Astrocyte of the cerebellum (primary cell): ENCODE measurements around the gene TGFB1I1.
A peak's percentile ranks its signal among the peaks of the same experiment; 100 is the strongest.
"Not testable (repeated sequence)": the region's sequence is repeated elsewhere in the genome, so short reads cannot be mapped to it uniquely, and the experiment has no call there.

ENCODE experiments used
- DNase-seq: peaks from one replicate; pipeline ENCODE4 v3.0.0-alpha.2; 2011; ENCODE audit warnings: low read depth
- H3K4me3 ChIP-seq: 2 replicates; pipeline ENCODE4 v1.5.1; 2011; ENCODE audit warnings: mild to moderate bottlenecking, low read depth, low read length, moderate library complexity
- CTCF ChIP-seq: IDR thresholded peaks from 2 replicates; pipeline ENCODE4 v1.5.1; 2012; ENCODE audit warnings: low read length, low read depth, moderate library complexity, mild to moderate bottlenecking; ENCODE audit errors: missing control alignments
- in situ Hi-C: cut with HindIII; loops from 2 replicates; pipeline ENCODE4 v1.10.0; 2017; ENCODE audit warnings: low sequenced_read_pairs

The TGFB1I1 gene

DNA sequence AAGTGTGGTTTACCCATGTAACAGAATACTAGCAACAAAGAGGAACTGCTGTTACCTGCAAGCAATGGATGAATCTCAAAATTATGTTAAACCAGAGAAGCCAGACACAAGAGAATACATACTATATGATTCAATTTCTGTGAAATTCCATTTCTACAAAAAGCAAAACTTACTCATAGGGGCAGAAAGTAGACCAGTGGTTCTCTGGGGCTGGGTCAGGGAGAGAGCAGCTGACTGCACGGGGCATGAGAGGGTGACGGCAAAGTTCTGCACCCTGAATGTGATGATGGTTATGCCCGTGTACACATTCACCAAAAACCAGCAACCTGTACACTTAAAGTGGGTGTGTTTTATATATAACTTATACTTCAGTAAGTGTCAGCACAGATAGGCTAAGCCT is 32.4 kb upstream of the TGFB1I1 start:
- DNase-seq: no peak
- TF ChIP-seq CTCF: no peak
- in situ Hi-C loops: no loop called here
- H3K4me3 ChIP-seq: no peak overlapping the region

GRCh38 chr16:31440516-31441184 is 31.3 kb upstream of the TGFB1I1 start:
- no peak overlapping the region for H3K4me3 ChIP-seq
- TF ChIP-seq CTCF: no peak
- in situ Hi-C loops: no loop called here
- no peak for DNase-seq

DNA sequence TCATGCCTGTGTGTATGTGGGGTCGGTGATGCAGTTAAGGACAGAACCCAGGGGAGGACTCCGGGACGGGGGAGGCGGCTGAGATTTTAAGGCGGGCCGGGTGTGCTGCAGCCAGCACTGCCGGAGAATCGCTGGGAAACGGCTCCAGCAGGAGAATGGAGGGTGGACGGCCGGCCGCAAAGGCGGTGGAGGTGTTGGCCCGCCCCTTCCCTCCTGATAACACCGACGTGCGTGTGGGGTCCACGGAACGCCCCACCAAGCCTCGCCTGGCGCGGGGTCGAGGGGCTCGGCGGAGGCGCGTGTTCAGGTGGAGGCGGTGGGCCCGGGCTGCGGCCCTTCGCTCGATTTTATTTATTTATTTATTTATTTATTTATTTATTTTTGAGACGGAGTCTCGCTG is 30.0 kb upstream of the TGFB1I1 start:
- peak overlapping the region; percentile 71 for H3K4me3 ChIP-seq
- in situ Hi-C loops: no loop called here
- TF ChIP-seq CTCF: no peak
- no peak for DNase-seq

DNA sequence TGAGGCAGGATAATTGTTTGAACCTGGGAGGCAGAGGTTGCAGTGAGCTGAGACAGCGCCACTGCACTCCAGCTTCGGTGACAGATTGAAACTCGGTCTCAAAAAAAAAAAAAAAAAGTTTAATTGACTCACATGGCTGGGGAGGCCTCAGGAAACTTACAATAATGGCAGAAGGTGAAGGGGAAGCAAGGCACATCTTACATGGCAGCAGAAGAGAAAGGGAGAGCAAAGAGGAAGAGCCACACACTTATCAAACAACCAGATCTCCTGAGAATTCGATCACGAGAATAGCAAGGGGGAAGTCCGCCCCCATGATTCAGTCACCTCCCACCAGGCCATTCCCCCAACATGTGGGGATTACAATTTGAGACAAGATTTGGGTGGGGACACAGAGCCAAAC is 26.0 kb upstream of the TGFB1I1 start:
- in situ Hi-C loops, DNase-seq, H3K4me3 ChIP-seq: not testable (repeated sequence)

GRCh38 chr16:31451201-31451600 is 20.8 kb upstream of the TGFB1I1 start:
- no peak for DNase-seq
- no peak overlapping the region for H3K4me3 ChIP-seq
- no peak for TF ChIP-seq CTCF
- in situ Hi-C loops: loop anchor here (10.0 kb wide), 1 partner anchor 256 kb away; no protein-coding TSS in a partner anchor

GRCh38 chr16:31451681-31452351 is 20.1 kb upstream of the TGFB1I1 start:
- no peak for DNase-seq
- peak; percentile 81 for TF ChIP-seq CTCF
- H3K4me3 ChIP-seq: no peak overlapping the region
- in situ Hi-C loops: loop anchor here (10.0 kb wide), 1 partner anchor 257 kb away; no protein-coding TSS in a partner anchor

GRCh38 chr16:31452631-31453106 is 19.3 kb upstream of the TGFB1I1 start:
- peak; percentile 75 for DNase-seq
- in situ Hi-C loops: loop anchor here (10.0 kb wide), 1 partner anchor 258 kb away; no protein-coding TSS in a partner anchor
- H3K4me3 ChIP-seq: no peak overlapping the region
- TF ChIP-seq CTCF: no peak
